ENCODE results near the gene LONRF2. TPM values are rescaled to one million over a fixed set of nuclear protein-coding genes. Genes with fewer than 3 reads are reported as not detected.

Gene LONRF2
- total and polyA plus RNA-seq, 2 of the 13 experiments (the other 11 are each of a cell fraction or from before 2014, with no cell fraction given): not detected

DNA sequence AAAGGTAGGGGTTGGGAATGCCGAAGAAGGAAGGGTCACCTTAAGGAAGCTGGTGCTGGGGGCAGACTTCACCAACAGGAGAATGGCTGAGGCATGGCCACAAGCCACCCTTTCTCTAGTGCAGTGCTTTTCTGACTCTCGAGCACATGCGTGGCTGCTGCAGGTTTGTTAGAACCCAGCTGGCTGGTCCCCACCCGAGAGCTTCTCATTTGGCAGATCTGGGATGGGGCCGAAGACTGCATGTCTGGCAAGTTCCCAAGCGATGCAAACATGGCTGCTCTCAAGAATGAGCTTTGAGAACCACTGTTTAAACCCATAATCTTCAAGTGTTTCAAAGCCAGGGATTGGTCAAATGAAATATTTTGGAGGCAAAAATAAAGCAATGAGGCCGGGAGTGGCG, 63.2 kb downstream of the LONRF2 start:
- FAIRE-seq: no peak
- Histone ChIP-seq H3K4me2 (ENCODE audit: low read depth, low read length) (no peak overlapping the region), H3K27me3 (ENCODE audit: control insufficient read depth in 1 of 2, insufficient read depth in 2 of 2, low read length in 2 of 2) (peaks cover 0 to 3% of the 10 kb centered on the region in 2 experiments; a peak in 2 of 5 replicates), H3K9ac (ENCODE audit: insufficient read depth, low read depth, low read length) (no peak overlapping the region), H3K27ac (ENCODE audit: extremely low read length, insufficient read depth, low read length) (no peak overlapping the region), H3K36me3 (replicated peaks in 1 of 2; ENCODE audit: control insufficient read depth in 1 of 2, insufficient read depth in 2 of 2, low read length in 2 of 2) (no peaks in the 10 kb centered on the region), H3K79me2 (ENCODE audit: insufficient read depth, low read length) (no peaks in the 10 kb centered on the region), H3K4me1 (ENCODE audit: insufficient read depth, low read length) (no peaks in the 10 kb centered on the region), H4K20me1 (ENCODE audit: insufficient read depth, low read length) (no peaks in the 10 kb centered on the region), H3K4me3 (replicated peaks in 1 of 3; ENCODE audit: insufficient read depth in 1 of 3, low read depth in 2 of 3, low read length in 3 of 3) (no peak overlapping the region), H2AFZ (ENCODE audit: low read length) (no peak overlapping the region), H3K9me3 (ENCODE audit: low read length) (no peaks in the 10 kb centered on the region)
- 25% methylated on average over 8 of the region's 8 CpGs for WGBS (ENCODE audit: low lambda C conversion rate)
- intact Hi-C loops (cut with micrococcal nuclease; ENCODE audit: unreplicated experiment) (no loop called here), in situ Hi-C loops (cut with HindIII; ENCODE audit: extremely low pct_ligation_motif_present, low pct_unique_long_range_greater_than_20kb) (no loop called here)
- ATAC-seq: no peak
- DNase-seq (ENCODE audit: low spot score): no peak
- CTCF ChIA-PET (ENCODE audit: low intra/inter-chr PET ratio, low total read pairs): no interaction called here
- BruUV-seq (replicated peaks): no TSS peak
- POLR2A ChIA-PET: no interaction called here
- no peak for TF ChIP-seq CEBPG (CRISPR knock-in tag; IDR thresholded peaks at IDR 0.05)
- TF ChIP-seq TMF1 (CRISPR knock-in tag; IDR thresholded peaks at IDR 0.05; ENCODE audit: low read depth): no peak
- TF ChIP-seq, protein P1, sequence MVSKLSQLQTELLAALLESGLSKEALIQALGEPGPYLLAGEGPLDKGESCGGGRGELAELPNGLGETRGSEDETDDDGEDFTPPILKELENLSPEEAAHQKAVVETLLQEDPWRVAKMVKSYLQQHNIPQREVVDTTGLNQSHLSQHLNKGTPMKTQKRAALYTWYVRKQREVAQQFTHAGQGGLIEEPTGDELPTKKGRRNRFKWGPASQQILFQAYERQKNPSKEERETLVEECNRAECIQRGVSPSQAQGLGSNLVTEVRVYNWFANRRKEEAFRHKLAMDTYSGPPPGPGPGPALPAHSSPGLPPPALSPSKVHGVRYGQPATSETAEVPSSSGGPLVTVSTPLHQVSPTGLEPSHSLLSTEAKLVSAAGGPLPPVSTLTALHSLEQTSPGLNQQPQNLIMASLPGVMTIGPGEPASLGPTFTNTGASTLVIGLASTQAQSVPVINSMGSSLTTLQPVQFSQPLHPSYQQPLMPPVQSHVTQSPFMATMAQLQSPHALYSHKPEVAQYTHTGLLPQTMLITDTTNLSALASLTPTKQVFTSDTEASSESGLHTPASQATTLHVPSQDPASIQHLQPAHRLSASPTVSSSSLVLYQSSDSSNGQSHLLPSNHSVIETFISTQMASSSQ (IDR thresholded peaks at IDR 0.05; ENCODE audit: low read depth): no peak
- TF ChIP-seq, protein P1 (CRISPR knock-in tag; IDR thresholded peaks at IDR 0.05; ENCODE audit: borderline replicate concordance): no peak
- TF ChIP-seq SCMH1 (CRISPR knock-in tag; IDR thresholded peaks at IDR 0.05; ENCODE audit: borderline replicate concordance): no peak
- TF ChIP-seq CREM (IDR thresholded peaks at IDR 0.05): no peak
- no peak for TF ChIP-seq CREM (CRISPR knock-in tag; IDR thresholded peaks at IDR 0.05)
- no peak for TF ChIP-seq SATB2 (CRISPR knock-in tag; IDR thresholded peaks at IDR 0.05)
- TF ChIP-seq, protein P2, sequence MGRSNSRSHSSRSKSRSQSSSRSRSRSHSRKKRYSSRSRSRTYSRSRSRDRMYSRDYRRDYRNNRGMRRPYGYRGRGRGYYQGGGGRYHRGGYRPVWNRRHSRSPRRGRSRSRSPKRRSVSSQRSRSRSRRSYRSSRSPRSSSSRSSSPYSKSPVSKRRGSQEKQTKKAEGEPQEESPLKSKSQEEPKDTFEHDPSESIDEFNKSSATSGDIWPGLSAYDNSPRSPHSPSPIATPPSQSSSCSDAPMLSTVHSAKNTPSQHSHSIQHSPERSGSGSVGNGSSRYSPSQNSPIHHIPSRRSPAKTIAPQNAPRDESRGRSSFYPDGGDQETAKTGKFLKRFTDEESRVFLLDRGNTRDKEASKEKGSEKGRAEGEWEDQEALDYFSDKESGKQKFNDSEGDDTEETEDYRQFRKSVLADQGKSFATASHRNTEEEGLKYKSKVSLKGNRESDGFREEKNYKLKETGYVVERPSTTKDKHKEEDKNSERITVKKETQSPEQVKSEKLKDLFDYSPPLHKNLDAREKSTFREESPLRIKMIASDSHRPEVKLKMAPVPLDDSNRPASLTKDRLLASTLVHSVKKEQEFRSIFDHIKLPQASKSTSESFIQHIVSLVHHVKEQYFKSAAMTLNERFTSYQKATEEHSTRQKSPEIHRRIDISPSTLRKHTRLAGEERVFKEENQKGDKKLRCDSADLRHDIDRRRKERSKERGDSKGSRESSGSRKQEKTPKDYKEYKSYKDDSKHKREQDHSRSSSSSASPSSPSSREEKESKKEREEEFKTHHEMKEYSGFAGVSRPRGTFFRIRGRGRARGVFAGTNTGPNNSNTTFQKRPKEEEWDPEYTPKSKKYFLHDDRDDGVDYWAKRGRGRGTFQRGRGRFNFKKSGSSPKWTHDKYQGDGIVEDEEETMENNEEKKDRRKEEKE (IDR thresholded peaks at IDR 0.05): no peak
- TF ChIP-seq, protein P3, sequence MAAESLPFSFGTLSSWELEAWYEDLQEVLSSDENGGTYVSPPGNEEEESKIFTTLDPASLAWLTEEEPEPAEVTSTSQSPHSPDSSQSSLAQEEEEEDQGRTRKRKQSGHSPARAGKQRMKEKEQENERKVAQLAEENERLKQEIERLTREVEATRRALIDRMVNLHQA (CRISPR knock-in tag; IDR thresholded peaks at IDR 0.05): no peak
